GM21447 (cell line): ENCODE measurements around the gene LTBP3.
"Not testable (repeated sequence)": the region's sequence is repeated elsewhere in the genome, so short reads cannot be mapped to it uniquely, and the experiment has no call there.

Experiments used
- ATAC-seq: cut with Tn5 transposase; IDR thresholded peaks from one replicate; pipeline ENCODE4 v1.9.1; 2021; ENCODE audit not compliant: unreplicated experiment

Gene LTBP3

DNA sequence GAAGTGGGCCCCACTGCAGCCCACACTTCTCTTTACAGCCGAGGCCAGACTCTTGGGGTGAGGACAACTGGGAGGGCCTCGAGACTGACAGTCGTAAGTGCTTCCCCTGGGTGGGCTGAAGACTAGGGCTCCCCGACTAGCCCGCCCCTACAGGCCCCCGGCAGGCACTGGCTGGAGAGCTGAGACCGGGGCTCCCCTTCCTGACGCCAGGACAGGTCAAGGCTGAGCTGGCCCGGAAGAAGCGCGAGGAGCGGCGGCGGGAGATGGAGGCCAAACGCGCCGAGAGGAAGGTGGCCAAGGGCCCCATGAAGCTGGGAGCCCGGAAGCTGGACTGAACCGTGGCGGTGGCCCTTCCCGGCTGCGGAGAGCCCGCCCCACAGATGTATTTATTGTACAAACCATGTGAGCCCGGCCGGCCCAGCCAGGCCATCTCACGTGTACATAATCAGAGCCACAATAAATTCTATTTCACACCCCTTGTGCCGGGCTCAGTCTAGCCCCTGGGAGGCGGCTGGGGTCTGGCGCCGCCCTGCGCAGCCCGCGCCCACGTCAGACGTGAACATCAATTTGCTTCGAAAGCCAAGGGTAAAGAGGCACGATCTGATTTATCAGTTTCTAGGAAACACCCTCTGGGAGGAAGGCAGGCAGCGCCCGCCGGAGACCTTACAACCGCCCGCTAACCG is 19.8 kb downstream of the LTBP3 start:
- ATAC-seq: no peak

DNA sequence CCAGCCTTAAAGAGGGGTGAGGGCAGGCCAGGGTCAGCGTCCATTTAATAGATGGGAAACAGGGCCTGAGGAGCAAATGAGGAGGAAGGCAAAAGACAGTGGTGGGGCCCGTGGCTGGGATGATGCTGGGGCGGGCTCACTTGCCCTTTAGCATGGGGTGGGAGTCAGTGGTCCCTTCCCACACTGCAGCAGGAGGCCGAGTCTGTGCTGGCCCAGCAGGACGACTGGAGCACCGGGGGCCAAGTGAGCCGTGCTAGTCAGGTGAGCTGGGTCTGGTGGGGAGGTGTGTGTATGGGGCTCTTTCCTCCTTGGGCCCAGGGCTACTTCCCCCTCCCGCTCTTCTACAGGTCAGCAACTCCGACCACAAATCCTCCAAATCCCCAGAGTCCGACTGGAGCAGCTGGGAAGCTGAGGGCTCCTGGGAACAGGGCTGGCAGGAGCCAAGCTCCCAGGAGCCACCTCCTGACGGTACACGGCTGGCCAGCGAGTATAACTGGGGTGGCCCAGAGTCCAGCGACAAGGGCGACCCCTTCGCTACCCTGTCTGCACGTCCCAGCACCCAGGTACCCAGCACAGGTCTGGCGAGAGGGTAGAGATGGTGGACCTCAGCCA is 20.4 kb downstream of the LTBP3 start:
- no peak for ATAC-seq

DNA sequence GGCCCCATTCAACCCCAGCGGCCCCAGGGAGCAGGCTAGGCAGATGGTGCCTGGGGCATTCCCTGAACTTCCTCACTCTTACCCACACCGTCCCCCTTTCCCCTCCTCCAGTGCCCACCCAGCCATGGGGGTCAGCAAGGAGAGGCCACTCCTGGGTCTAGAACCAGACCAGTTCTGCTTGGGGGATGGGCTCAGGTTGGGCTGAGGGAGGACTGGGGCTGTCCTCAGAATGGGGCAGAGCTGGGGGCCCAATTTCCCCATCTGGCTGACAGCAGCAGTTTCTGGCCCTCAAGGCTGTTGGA is 20.9 kb downstream of the LTBP3 start:
- ATAC-seq: no peak

GRCh38 chr11:65536412-65537295 is 21.5 kb downstream of the LTBP3 start:
- no peak for ATAC-seq

GRCh38 chr11:65535102-65535501 is 23.1 kb downstream of the LTBP3 start:
- no peak for ATAC-seq

GRCh38 chr11:65532388-65533064 is 25.6 kb downstream of the LTBP3 start:
- ATAC-seq: no peak

GRCh38 chr11:65530157-65530496 is 28.0 kb downstream of the LTBP3 start:
- no peak for ATAC-seq

DNA sequence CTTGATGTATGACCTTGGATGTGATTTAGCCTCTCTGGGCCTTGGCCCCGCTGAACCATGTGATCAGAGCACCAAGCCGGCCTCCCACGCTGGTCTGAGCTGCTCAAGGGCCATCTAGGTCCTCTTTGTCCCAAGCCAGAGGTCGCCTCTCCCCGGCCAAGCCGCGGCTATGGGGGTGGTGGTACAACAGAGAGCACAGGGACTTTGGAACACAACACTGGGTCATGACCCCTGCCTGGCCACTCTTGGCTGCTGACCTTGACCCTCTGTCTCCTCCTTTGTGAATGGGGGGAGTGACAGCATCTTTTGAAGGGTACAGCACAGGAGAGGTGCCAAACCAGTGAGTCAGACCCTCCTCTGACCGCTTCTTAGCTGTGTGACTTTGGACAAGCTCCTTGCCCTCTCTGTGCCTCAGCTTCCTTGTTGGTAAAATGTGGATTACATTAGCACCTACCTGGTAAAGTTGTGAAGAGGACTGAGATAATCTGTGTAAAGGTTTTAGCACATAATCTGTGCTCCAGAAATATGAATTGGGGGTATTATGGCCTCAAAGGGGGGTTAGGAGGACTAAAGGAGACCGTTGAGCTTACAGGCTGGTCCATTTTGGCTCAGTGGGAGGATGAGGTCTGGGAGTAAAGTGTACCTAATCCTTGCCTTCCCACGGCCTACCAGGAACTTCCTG is 28.5 kb downstream of the LTBP3 start:
- ATAC-seq: no peak

DNA sequence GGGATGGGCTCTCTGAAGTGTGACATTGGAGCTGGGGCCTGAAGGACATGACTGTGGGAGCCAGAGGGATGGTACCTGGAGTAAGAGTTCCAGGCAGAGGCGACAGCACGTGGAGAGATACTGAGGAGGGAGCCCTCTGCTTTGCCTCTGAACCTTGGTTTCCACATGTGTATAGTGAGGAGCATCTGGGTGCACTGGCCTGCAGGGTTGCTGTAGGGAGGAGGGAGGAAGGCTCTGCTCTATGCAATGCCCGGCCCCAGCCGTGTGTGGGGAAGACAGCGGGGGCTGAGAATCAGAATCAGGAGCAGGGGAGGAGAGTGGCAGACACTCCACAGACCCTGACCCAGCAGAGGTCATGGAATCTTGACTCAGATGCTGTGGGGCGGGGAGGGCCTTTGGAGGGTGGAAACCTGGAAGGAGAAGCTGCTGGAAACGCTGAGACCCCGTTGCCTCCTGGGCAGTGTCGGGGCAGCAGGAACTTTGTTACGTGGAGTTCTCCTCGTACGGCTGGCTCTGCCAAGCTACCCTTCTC is 29.3 kb downstream of the LTBP3 start:
- ATAC-seq: no peak

DNA sequence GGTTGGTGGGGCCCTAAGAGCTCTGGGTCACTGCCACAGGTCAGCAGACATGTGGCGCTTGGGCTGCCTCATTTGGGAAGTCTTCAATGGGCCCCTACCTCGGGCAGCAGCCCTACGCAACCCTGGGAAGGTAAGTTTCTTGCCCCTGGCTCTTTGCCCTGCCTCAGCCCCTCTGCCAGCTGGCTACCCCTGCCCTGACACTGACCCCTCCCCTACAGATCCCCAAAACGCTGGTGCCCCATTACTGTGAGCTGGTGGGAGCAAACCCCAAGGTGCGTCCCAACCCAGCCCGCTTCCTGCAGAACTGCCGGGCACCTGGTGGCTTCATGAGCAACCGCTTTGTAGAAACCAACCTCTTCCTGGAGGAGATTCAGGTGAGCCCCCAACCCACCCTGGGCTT is 31.4 kb downstream of the LTBP3 start:
- no peak for ATAC-seq

DNA sequence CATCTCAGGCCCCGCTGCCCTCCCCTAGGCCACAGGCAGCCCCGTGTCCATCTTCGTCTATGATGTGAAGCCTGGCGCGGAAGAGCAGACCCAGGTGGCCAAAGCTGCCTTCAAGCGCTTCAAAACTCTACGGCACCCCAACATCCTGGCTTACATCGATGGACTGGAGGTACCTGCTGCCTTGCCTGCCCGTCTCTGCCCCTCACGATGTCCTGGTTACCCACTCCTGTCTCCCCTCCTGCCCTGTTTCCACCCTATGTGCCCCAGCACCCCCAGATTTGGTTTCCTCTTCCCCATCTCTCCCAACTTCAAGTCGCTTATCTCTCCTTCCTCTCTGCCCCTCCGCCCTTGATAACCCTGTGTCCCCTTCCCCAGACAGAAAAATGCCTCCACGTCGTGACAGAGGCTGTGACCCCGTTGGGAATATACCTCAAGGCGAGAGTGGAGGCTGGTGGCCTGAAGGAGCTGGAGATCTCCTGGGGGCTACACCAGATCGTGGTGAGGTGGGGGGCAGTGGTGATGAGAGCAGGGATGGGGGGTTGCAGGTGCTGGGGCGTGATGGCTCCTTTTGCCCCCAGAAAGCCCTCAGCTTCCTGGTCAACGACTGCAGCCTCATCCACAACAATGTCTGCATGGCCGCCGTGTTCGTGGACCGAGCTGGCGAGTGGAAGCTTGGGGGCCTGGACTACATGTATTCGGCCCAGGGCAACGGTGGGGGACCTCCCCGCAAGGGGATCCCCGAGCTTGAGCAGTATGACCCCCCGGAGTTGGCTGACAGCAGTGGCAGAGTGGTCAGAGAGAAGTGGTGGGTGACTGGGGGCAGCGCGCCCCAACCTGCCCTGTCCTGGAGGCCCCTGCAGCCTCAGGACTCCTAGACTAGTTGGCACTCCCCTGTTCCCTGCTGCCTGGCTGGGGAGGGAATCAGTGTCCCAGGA is 32.3 kb downstream of the LTBP3 start:
- ATAC-seq: no peak

- no peak for ATAC-seq
Measured at GRCh38 chr11:65524741-65525545, 33.2 kb downstream of the LTBP3 start, which contains the start of gene SCYL1. Gene SCYL1 (plus strand): TSS chr11:65525083. CDS start chr11:65525154, 71 bp downstream.

DNA sequence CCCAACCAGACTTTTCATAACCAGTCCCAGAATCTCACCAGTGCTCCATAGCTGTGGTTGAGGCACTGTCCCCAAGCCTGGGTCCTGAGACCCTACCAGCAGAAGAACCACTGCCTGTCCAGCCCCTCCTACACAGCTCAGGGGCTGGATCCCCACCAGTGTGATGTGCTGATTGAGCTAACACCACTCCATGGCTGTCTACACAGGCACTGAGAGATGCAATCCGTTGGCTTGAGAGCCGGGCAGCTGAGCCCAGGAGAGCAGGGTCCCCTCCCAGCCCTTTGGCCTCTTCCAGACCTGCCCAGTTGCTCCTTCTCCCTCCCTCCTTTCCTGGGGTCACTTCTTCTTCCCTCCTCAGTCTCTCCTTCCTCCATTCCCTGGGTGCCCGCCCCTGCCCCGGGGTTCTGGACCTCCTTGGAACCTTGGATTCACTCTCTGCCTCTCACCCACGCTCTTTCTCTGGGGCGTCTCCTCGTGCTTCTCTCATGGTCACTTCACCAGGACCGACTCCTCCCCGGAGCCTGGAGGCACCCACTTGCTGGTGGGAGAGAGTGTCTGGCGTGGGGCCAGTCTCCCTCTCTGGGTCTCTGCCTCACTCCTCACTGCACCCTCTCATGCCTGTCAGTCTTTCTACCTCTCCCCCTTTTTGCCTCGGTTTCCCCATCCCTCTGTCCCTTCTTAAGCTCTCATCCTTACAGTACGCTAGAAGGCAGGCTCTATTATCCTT is 34.0 kb downstream of the LTBP3 start:
- ATAC-seq: no peak

GRCh38 chr11:65523631-65523968 is 34.6 kb downstream of the LTBP3 start:
- not testable (repeated sequence) for ATAC-seq

- ATAC-seq: not testable (repeated sequence)
Measured at GRCh38 chr11:65522718-65523630, 35.2 kb downstream of the LTBP3 start.

GRCh38 chr11:65521777-65522521 is 36.2 kb downstream of the LTBP3 start:
- ATAC-seq: not testable (repeated sequence)
